NB4 (cell line): ENCODE data around the gene SPECC1L.

Experiments
- DNase-seq: peaks from one replicate; pipeline ENCODE4 v3.0.0; 2010; ENCODE audit warnings: low read depth
- H3K4me3 ChIP-seq: one replicate; pipeline ENCODE4 v1.5.1; 2011; ENCODE audit warnings: mild to moderate bottlenecking, low read depth, low read length, moderate library complexity
- CTCF ChIP-seq: IDR thresholded peaks from one replicate; pipeline ENCODE4 v1.5.1; 2012; ENCODE audit warnings: low read depth, low read length
- MAX ChIP-seq: IDR thresholded peaks from 2 replicates; pipeline ENCODE4 v1.6.1; 2011; ENCODE audit warnings: low read depth, low read length
- MYC ChIP-seq: IDR thresholded peaks from 2 replicates; pipeline ENCODE4 v1.6.1; 2011; ENCODE audit warnings: low read depth, low read length
- POLR2A ChIP-seq: IDR thresholded peaks from 2 replicates; pipeline ENCODE4 v1.6.1; 2011; ENCODE audit warnings: mild to moderate bottlenecking; ENCODE audit not compliant: insufficient read length; ENCODE audit errors: extremely low read depth

Gene SPECC1L

GRCh38 chr22:24445481-24446259, 175.0 kb downstream of the SPECC1L start:
- DNase-seq: peak; percentile 77
- TF ChIP-seq POLR2A: no peak
- no peak for TF ChIP-seq CTCF
- no peak for TF ChIP-seq MAX
- TF ChIP-seq MYC: no peak

GRCh38 chr22:24446260-24446611, 175.6 kb downstream of the SPECC1L start:
- H3K4me3 ChIP-seq: no peak overlapping the region
- no peak for DNase-seq
- TF ChIP-seq CTCF: no peak
- TF ChIP-seq POLR2A: no peak
- no peak for TF ChIP-seq MYC
- TF ChIP-seq MAX: no peak

More at GRCh38 chr22:24445481-24446259, 175.0 kb downstream of the SPECC1L start:
- H3K4me3 ChIP-seq: no peak overlapping the region

DNA sequence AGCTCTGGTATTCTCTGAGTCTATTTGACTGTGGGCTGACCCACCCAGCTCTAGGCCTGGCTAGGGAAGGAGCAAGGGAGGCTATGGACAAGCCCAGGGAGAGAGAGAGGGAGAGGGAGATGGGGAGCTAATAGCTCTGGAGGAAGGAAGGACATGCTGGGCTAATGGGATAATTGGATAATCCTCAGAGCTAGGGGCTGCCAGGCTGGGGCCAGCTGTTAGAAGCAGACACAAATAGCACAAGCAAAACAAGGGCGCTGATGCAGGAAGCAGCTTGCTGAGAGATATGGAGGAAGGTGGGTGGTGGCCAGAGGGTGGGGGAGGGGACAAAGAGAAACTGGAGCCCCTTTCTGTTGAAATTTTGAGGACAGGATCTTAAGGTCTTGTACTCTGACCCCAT, 180.0 kb downstream of the SPECC1L start:
- TF ChIP-seq MYC (no peak), CTCF (no peak), MAX (no peak)
- DNase-seq: no peak
- H3K4me3 ChIP-seq: no peak overlapping the region

GRCh38 chr22:24451162-24451561, 180.5 kb downstream of the SPECC1L start:
- TF ChIP-seq CTCF: no peak
- no peak for TF ChIP-seq POLR2A
- TF ChIP-seq MYC: no peak
- TF ChIP-seq MAX: no peak
- no peak overlapping the region for H3K4me3 ChIP-seq

DNA sequence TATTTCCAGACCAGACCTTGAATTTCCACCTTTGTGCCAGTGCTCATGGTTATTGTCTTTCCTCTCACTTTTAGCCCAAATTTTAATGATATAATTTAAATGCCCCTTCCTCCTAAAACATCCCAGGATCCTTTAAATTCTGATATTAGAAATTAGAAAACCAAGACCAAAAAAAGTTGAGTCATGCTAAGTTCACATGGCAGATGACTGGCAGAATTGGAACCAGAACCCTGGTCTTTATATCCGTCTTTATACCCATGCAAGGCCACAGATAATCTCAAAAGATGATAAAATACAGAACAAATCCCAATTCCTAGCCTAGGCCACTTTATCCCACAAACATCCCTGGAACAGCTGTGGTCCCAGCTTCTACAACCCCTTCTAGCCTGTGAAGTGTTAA, 183.2 kb downstream of the SPECC1L start:
- DNase-seq: no peak
- H3K4me3 ChIP-seq: no peak overlapping the region
- TF ChIP-seq MAX (no peak), MYC (no peak), CTCF (no peak), POLR2A (no peak)

More at GRCh38 chr22:24451162-24451561, 180.5 kb downstream of the SPECC1L start:
- no peak for DNase-seq
